NT2/D1 (cell line): Measurements from ENCODE around the gene C1orf35.

Source experiments
- SUZ12 ChIP-seq: IDR thresholded peaks from 2 replicates; pipeline ENCODE4 v1.6.1; 2011; ENCODE audit not compliant: insufficient read length, insufficient read depth; ENCODE audit errors: extremely low read depth
- YY1 ChIP-seq: IDR thresholded peaks from 2 replicates; pipeline ENCODE4 v1.6.1; 2011; ENCODE audit not compliant: insufficient read length, insufficient read depth
- ZNF274 ChIP-seq: IDR thresholded peaks from 2 replicates; pipeline ENCODE4 v1.6.1; 2011; ENCODE audit warnings: mild to moderate bottlenecking, low read depth, low read length

- TF ChIP-seq ZNF274 (no peak), YY1 (no peak), SUZ12 (no peak)
Measured at GRCh38 chr1:228058172-228058948, 44.8 kb downstream of the C1orf35 start.
